GM21360 (cell line): ENCODE results near the gene CEP41.

ENCODE experiments used
- ATAC-seq: cut with Tn5 transposase; IDR thresholded peaks from one replicate; pipeline ENCODE4 v1.9.1; 2021; ENCODE audit warnings: mild to moderate bottlenecking, moderate library complexity; ENCODE audit not compliant: unreplicated experiment

Gene CEP41

DNA sequence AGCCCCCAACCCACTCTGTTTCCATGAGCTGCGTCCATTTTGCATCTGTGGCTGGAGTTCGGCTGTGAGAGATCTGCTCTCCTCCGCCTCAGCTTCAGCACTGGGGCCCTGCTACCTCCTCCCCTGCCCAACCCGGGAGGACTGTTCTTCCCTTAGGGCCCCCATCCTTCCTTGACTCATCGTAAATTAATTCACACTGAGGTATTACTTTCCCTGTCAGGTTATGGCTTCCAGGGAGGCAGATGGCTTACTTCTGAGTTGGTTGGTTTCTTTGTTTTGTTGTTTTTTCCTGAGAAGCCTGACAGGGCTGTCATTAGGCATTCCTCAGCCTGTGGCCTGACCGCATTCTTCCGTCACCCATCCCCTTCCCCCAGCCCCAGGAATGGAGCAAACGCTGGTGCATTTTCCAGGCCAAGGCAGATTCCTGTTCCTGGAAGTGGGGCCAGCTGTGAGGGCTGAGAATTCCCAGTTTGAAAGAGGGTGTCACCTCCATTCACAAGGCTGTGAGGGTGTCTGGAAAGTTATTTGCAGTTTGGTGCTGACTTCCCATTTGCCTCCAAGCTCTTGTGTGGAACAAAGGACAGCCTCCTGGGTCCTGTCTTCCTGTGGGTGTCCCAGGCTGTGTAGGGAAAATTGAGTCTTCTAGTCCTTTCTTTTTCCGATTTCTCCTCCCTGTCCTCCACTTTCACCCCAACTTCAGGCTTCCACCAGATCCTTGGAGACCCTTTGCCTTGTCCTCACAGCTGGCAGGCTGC is 84.5 kb downstream of the CEP41 start:
- ATAC-seq, result no peak

DNA sequence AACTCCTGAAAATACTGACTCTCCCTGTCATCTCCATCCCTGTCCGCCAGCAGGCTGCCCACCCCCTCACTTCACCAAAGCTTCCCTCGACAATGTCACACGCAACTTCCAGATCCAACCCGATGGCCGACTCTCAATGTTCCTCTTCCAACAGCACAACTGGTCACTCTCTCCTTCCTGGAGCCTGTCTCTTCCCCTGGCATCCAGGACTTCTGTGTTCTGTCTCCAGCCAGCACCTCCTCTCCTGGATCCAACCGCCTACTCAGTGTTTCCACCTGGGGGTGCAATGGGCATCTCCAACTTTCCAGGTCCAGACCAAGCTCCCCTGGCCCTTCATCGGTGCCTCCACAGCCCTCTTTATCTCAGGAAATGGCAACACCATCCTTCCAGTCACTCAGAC is 87.6 kb downstream of the CEP41 start:
- ATAC-seq, result no peak

DNA sequence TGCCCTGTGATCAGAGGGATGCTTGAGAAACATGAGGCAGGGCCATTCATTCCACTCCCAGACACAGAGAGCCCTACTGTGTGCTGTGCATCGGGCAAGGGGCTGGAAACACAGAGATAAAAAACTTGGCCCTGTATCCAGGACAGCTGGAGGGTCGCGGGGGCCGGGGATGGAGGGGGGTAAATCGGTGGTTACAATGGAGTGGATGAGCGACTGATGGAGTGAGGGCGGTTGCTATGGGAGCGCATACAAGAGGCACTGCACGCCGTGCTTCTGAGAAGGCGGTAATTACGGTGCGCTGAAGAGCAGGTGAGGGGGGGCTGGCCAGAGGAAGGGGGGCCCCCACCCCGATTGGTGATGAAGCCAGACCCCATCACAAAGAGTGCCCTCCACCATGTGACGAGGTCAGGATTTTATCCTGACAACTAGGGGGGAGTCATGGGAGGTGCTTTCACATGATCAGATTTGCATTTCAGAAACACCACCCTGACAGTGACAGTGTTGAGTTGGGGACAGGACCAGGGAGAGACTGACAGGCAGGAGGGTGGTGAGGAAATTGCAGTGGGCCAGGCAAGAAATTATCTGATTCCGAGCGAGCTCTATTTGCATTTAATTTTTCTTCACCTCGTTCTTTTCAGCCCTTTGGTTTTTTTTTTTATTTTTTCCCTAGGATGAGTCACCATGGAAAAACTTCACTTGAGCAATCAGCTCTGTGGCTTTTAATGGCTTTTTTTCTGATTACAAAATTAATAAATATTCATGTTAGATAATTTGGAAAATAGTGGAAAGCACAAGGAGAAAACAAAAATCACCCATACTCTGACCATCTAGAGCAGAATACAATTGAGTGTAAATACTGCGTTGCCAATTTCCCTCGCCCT is 88.4 kb downstream of the CEP41 start:
- no peak for ATAC-seq

DNA sequence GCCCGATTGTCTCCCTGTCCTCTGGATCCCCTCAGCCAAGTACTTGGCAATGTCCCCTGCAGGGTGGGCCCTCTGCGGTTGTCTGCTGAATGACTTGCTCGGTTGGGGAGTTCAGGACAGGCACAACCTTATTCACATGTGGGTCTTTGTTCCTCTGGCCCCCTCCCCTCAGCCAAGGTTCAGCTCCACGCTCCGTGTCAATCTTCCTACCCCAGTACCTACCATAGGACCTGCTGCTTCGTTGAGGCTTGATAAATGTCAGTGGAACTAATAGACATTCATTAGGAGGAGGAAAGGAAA is 89.1 kb downstream of the CEP41 start:
- ATAC-seq, result no peak

DNA sequence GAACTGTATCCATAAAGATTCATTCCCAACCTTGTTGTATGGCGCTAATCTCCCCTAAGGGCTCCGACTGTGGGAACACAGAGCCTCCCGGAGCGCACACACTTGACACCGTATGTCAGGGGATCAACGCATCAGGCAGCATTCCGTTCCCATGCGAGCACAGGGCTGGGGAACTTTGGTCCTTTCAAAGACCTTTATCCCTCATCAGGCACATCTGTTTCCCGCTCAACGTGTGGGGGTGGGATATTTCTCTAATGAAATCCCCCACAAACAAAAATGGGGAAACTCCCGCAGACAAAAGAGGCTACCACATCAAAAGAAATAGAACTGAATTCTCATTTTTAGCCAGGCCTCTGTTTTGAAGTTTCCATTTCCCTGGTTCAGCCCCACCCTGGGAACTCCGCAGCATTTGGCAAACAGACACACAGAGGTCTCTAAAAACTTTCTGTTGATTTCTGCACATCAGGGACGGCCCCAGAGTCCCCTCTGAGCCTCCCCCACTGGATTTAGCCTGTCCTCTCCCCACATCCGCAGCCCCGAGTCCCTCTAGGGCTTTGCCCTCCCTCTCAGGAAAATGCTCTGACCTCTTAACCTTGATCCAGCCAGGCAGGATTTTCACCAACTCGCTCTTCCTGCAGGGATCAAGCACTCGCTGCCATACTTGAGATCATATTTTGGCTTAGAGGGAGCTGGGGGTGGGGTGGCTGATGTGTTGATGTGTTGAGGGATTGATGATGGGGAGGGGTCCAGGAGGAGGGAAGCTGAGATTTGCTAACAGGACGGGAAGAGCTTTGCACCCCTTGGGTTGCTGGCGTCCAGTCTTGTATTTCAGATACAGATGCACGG is 89.6 kb downstream of the CEP41 start:
- peak; percentile 43 for ATAC-seq

DNA sequence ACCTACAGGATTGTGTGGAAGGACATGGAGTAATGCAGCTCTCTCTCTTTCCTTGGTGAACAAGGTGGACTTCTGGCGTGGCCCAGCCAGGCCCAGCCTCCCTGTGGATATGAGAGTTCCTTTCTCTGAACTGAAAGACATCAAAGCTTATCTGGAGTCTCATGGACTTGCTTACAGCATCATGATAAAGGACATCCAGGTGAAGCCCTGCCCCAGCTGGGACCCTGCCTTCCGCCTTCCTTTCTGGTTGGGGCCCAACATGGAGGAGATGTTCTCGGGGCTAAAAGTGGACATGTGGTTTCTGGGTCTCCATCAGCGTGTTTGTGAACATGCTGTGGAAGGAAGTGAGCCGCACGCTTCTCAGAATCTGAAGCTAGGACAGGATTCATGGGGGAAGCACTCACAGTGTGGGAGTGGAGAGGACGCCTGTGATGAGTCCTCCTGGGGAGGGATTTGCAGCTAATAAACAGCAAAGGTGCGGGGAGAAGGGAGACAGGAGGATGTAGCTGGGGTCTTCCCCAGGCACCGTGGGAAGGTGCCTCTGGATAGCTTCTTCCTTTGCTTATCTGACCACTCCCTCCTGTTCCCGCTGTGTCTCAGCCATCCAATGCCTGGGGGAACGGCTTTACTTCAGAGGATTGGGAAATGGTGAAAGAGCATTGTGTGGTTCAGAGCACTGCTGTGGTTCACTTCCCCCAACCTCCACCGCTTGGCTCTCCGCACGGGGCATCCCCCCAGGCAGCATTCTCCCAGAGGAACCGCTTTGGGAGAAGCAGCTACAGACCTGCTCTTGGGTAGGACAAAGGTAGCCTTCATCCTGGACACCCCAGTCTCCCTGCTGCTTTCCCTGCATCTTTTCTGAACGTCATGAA is 90.7 kb downstream of the CEP41 start:
- ATAC-seq, result peak; percentile 48

DNA sequence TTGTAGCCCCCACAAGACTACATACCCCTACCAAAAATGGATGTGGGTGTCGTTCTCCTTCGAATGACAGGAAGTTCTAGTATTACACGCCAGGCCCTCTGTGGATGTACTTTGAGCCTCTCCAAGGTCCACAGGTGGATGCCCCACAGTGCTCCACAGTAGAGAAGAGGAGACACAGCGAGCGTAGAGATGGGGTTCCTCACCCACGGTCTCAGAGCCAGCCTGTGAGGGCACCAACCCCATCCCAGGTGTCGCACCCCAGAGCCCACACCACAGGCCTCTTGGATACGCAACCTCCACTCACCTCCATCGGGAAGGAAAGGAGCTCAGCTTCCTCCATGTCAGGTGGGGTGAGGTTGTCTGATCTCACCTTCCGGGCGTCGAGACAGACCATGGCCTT is 93.9 kb downstream of the CEP41 start:
- no peak for ATAC-seq

DNA sequence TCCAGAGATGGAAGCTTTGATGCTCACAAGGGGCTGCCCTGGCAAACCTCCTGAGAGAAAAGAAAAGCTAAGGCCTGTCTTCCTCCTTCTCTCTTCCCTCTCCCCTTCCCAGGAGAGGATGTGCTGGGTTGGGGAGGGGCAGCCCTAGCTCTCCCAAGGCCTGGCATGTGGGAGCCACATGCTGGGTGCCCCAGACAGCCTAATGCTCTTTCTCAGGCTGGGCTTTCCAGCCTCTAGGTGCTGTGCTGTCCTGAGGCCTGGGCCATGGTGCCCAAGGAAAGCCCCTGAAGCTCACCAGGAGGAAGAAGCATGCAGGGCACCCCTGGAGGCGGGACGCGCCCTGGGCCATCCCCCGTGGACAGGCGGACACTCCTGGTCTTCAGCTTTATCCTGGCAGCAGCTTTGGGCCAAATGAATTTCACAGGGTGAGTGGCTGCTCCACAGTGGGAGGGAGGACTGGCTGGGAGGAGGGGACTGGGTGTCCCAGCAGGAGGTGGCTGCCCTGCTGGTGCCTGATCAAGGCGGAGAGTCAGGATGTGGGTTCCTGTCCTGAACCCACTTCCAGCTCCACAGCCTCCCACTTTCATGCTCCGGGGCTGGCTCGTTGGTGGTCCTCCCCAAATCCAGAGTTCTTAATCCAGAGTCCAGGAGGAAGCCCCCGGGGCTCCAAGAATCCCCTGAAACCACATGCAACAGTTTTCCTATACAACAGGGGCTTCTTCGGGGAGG is 94.5 kb downstream of the CEP41 start:
- no peak for ATAC-seq

DNA sequence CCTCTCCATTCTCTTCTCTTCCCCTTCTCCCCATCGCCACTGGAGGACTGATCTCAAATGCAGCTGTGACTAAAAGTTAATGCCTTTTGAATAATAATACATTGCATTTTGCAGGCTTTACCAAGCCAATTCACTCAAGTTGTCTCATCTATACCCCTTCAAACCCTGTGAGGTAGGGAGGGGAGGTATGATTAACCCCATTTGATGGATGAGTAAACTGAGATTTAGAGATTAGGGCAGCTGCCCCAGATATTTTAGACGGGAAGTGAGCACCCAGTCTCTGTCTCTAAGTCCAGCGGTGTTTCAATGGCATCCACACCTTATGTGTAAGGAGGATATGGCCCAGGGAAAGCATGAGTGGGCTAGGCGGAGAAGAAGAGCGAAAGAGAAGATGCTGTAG is 95.1 kb downstream of the CEP41 start:
- ATAC-seq, result no peak

DNA sequence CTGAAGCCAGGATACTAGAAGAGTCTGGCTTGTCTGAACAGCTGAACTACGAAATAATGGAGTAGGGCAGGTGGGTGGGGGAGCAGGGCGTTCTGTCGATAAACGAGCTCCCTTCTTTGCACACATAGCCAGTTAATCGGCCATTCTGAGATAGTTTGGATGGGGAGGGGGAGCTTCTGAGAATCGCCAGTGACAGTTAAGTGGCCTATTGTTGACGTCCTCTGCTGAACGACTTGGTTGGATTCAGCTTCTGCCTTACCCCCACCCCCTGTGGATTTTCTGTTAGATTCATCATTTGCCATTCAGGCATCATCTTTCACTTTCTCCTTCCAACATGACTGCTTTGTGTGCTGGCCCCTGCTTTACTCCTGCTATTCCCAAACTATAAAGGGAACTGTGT is 95.7 kb downstream of the CEP41 start:
- ATAC-seq, result no peak

DNA sequence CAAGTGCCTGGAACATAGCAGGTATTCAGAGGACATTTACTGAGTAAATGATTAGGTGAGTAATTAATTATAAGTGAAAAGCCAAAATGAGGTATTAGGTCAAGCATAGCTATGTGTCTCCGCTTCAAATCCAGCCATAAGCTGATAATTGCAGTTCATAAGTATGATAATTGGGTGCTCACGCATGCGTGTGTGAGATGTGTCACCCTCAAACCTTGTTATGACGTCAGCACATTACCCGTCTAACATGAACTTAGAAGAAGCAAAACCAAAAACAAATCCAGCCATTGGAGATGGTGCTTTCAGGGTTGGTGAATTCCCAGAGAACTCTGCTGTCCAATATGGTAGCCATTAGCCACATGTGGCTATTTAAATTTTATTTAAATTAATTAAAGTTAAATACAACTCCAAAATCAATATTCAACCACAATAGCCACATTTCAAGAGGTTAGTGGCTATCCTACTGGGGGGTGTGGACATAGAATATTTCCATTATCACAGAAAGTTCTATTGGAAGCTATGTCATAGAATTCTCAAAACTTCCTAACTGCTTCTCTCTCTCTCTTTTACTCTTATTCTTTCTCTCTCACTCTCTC is 96.4 kb downstream of the CEP41 start, which contains the start of gene CPA5:
TSS of gene CPA5 (plus strand) at position 546 of the 596 bp plus-strand sequence. CDS start 1,670 bp downstream, outside the sequence.
- no peak for ATAC-seq
